Kidney capillary endothelial cell (primary cell): ENCODE results near the gene LRP8.
"Not testable (repeated sequence)": the region's sequence is repeated elsewhere in the genome, so short reads cannot be mapped to it uniquely, and the experiment has no call there.

Source experiments
- DNase-seq: peaks from one replicate; pipeline ENCODE4 v3.0.0-alpha.2; 2018; ENCODE audit warnings: low spot score

The LRP8 gene

DNA sequence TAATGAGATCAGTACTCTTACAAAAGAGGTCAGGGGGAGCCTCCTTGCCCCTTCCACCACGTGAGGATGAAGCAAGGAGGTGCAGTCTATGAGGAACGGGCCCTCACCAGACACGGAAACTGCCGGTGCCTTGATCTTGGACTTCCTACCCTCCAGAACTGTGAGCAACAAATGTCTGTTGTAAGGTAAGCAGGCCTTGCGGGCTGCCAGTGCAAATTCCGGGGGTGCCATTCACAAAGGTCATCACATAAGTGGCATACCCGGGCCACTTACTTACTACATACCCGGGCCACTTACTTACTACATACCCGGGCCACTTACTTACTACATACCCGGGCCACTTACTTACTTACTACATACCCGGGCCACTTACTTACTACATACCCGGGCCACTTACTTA lies 44.7 kb downstream of the LRP8 start:
- not testable (repeated sequence) for DNase-seq

DNA sequence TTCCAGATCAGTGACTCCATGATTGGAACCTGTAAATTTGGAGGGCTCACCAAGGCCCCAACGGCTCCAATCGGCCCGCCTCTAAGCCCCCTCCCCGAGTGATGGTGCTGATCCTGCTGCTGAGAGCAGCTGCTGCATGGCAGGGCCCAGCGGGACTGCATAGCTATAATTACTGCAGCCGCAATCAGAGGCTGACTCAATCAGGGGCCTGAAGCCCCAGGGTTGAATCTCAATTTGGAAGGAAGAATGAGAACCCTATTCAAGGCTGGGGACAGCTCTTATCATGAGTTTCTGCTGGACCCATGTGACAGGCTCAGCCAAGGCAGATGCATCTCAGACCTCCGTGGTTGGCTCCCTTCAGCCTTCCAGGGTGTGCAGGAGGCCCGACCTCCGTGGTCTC lies 46.7 kb downstream of the LRP8 start:
- DNase-seq: no peak

DNA sequence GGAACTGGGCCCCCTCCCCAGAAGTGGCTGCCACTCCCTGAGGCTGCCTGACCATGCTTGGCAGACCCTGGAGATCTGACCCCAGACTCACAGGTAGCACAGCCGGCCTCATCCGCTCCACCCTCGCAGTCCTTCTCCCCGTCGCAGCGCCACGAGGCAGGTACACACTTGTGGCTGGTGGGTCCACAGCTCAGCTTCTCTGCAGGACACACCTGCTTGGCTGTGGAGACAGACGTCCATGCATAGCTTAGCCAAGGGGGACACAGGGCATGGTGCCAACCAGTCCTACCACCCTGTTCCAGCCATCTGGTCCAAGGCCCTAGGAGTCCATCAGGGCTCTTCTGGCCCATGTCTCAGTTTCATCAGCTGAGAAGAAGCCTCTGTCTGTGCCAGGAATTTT lies 47.4 kb downstream of the LRP8 start:
- no peak for DNase-seq

DNA sequence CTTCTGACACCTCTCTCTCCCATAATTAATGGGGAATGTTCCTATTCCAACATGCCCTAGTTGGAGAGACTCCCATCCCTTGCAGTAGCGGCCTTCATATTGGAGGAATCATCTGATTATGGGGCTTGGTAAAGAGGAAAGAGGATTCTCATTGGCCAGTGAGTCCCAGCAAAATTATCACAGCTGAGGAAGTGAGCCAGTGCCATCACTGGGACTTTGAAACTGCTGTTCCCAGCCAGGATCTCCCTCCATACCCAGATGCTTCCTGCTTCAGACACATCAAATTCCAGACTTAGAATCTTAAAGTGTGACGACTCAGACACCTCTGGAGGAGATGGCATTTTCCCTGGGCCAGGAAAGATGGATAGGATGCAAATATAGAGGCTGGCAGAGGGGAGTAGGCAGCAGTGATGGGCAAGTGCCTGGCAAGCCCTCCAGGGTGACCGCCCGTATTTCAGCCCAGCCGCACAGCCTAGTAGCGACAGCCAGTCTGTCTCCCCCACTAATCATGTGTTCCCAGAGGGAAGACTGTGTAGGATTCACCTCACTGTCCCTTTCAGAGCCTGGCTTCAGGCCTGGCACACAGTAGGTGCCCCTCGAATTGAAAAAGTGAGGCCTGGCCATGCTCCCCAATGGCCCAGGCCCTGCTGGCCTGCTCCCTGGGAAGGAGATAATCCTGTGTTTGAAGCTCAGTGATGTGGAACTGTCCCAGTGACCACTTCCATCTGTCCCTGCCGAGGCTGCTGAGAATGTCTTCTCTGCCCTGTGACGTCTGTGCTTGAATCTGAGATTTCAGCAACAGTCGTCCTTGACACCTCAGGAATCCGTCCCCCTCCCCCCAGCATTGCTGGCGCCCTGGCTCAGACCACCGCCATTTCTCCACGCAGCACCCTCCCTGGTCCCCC lies 48.3 kb downstream of the LRP8 start:
- DNase-seq: peak; percentile 22

DNA sequence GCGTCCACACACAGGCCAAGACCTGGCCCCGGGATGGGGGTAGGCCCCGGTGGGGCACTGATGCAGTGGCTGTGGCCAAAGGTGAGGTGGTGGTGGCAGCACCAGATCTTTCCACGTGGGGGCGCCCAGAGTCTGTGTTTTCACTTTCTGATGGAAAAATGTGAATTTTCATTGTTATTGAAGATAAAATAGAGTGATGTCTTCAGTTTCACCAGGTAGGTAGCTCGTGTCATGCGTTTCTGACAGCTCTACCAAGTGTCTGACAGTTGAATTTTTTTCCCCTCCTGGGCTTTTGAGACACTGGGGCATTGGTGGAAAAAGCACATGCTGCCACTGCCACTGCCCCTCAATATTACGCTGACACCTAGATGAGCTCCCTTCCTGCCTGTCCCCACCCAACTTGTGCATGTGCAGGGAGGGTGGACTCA lies 49.6 kb downstream of the LRP8 start:
- peak; percentile 34 for DNase-seq

GRCh38 chr1:53277326-53277725 lies 50.5 kb downstream of the LRP8 start:
- DNase-seq: no peak

DNA sequence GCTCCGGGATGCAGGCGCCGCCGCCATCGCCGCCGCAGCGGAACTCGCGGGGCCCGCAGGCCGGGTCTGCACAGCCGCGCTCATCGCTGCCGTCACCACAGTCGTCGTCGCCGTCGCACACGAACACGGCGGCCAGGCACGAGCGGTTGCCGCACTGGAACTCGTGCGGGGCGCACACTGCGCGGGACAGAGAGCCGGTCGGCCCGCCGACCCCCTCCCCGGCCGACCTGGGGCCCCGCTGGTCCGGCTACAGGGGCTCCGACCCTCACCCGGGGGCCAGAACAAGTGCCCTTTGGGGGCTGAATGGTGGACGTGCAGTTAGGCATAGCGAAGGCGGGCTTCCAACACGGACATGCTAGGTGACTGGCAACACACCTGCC lies 51.0 kb downstream of the LRP8 start:
- no peak for DNase-seq

- no peak for DNase-seq
These were observed 51.5 kb downstream of the LRP8 start for GRCh38 chr1:53276153-53276901.

DNA sequence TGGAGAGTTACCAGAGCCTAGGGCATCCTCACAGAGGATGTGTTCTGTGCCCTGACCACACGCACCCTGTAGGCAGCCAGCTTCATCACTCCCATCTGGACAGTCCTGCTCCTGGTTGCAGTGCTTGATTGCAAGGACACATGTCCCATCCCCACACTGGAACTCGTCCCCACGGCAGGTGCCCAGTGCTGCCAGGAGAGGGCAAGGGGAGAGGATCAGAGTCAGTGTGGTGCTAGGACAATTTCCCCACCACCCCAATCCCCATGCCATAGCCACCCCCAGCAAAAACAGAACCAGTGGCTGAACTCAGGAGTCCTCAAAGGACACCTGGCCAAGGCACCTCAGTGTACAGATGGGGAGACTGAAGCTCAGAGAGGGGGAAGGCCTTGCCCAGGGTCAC lies 52.3 kb downstream of the LRP8 start:
- DNase-seq: no peak

- no peak for DNase-seq
These were observed 53.2 kb downstream of the LRP8 start for GRCh38 chr1:53274541-53275185.

- no peak for DNase-seq
These were observed 53.8 kb downstream of the LRP8 start for GRCh38 chr1:53274026-53274425.

DNA sequence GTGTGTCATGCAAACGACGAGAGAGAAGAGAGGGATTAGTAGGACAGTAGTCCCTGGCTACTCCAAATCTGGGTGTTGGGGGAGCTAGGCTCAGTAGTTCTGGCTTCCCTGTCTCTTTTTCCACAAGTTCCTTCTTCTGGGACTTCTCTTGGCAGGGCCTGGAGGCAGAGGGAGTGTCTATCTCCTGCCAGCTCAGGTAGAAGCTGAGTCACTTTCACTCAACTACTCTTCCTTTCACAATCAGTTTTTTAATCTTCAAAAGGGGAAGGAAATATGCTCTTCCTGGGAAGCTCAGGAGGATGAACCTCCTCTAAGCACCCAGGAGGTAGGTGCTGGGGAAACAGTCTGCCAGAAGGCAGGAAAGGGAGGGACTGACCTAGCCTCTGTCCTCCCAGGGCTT lies 54.3 kb downstream of the LRP8 start:
- DNase-seq: no peak

GRCh38 chr1:53272349-53272748 lies 55.5 kb downstream of the LRP8 start:
- DNase-seq: no peak

DNA sequence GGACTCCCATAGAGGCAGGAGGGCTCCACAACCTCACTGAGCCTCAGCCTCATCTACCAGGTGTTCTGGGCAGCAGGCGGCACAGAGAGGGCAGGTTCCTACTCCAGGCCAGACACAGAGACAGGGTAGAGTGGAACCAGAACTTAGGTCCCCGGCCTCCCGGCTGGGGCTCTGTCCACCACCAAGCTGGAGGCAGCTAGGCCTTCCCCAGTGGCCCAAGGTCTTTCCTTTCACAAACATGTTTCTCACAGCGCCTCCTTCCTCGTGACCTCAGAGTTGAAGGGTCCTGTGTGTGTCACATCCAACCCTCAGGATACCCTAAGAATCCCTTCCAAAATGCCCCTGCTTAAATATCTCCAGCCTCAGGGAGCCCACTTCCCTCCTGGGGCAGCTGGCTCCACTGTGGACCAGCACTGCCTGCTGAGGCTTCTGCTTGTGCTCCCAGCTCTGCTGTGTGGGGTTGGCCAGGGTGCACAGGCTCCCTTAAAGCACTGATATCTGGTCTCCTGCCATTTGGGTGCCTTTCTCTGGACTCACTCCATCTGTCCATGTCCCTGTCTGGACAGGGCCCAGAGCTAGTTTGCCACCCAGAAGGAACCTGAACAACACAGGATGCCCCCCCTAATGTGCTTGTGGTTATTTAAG lies 56.3 kb downstream of the LRP8 start:
- no peak for DNase-seq

- no peak for DNase-seq
These were observed 57.0 kb downstream of the LRP8 start for GRCh38 chr1:53270873-53271272.

DNA sequence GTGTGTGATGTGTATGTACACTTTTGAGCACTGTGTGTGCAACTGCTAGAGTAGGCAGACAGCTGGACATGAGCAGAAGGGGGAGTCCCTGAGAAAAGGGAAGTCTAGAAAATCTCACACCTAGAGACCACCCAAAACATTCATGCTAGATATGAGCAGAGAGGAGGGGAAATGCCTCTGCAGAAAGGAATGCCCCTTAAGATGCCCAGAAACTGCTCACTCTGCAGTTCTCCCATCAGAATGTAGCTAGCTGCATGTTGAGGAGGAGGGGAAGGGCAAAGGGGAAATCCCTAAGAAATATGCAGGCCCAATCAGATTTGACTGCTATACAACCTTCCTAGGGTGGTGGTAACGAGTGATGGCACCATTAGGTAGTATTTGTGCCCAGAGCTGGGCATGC lies 57.8 kb downstream of the LRP8 start:
- no peak for DNase-seq

GRCh38 chr1:53267761-53268160 lies 60.1 kb downstream of the LRP8 start:
- DNase-seq: no peak

GRCh38 chr1:53266038-53266437 lies 61.8 kb downstream of the LRP8 start:
- no peak for DNase-seq

DNA sequence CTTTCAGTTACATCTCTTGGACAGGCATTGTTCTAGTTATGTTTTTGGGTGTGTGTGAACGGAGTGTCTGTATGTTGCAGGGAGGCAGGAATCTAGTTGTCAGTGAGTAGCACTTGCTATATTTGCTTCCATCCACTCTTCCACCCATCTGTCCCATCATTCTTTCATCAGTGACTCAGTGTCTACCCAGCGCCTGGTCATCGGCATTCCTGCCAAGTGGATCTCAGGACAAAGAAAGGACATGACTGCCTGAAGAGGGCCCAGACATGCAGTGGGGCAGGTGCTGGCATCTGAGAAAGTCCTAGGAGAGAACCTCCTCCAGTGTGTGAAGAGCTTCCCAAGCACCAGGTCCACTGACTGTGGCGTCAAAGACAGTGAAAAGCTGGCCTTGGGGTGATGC lies 62.3 kb downstream of the LRP8 start:
- no peak for DNase-seq

DNA sequence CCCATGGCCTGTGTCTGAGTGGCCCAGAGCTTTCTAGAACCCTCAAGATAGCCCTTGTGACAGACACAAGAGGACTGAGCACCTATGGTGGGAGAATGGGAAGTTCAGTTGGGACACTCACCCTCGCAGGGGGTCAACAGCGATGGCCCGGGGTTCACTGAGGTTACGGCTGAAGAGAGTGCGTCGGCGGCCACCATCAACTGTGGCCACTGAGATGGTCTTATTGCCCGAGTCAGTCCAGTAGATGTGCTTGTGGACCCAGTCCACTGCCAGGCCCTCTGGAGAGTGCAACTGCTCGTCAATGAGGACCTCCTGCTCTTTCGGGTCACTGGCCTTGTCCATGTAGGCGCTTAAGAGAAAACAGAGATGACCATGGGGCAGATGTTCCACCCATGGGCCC lies 63.8 kb downstream of the LRP8 start:
- DNase-seq: no peak

DNA sequence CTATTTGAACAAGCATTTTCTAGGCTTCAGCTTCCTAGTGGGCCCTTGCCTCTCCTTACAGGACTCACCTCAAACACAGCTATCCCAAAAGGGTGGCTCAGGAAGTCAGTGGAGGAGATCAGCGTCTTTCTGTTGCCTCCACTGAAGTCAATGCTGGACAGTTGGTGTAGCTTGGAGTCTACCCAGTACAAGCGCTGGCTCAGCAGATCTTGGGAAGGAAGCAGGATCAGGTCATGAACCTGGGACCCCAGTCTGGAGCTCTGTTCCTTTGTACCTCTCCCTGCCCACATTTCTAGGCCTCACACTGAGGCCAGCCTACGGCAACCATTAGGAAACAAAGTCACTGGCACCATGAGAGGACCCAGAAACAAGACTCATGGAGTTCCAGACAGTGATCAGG lies 65.9 kb downstream of the LRP8 start:
- no peak for DNase-seq

- no peak for DNase-seq
These were observed 67.1 kb downstream of the LRP8 start for GRCh38 chr1:53260631-53261247.
